GM23338 (cell line): ENCODE data around the gene DCUN1D4. TPM values are rescaled to one million over a fixed set of nuclear protein-coding genes. Genes with fewer than 3 reads are reported as not detected.

Experiments
- ATAC-seq: fragments of 200-7000 bp; cut with Tn5 transposase; 3 replicates; pipeline ENCODE4 v1.9.1; 2020
- DNase-seq: peaks from one replicate; pipeline ENCODE4 v3.0.0-alpha.2; 2015; ENCODE audit warnings: low spot score
- H2AFZ ChIP-seq: fragments of 200-600 bp; sonication (generic); 2 replicates; pipeline ENCODE4 v1.8.0; 2016; ENCODE audit warnings: antibody characterized with exemption, mild to moderate bottlenecking, moderate library complexity
- H3F3A ChIP-seq: fragments of 200-600 bp; sonication (generic); replicated peaks from 2 replicates; pipeline ENCODE4 v1.8.0; 2017; ENCODE audit warnings: antibody characterized with exemption, mixed run types, low read depth
- H3K27ac ChIP-seq: fragments of 200-600 bp; sonication (generic); 2 replicates; pipeline ENCODE4 v1.6.1; 2016; ENCODE audit warnings: low read depth
- H3K27me3 ChIP-seq: fragments of 200-600 bp; sonication (generic); 2 replicates; pipeline ENCODE4 v1.8.0; 2016; ENCODE audit warnings: mild to moderate bottlenecking, mixed run types, moderate library complexity; ENCODE audit not compliant: insufficient read depth
- H3K36me3 ChIP-seq: fragments of 200-600 bp; sonication (generic); 2 replicates; pipeline ENCODE4 v1.8.0; 2016; ENCODE audit warnings: mild to moderate bottlenecking; ENCODE audit not compliant: insufficient read depth
- H3K4me1 ChIP-seq: fragments of 200-600 bp; sonication (generic); 2 replicates; pipeline ENCODE4 v1.8.0; 2016; ENCODE audit warnings: mild to moderate bottlenecking, moderate library complexity; ENCODE audit not compliant: insufficient read depth
- H3K4me2 ChIP-seq: fragments of 200-600 bp; sonication (generic); 2 replicates; pipeline ENCODE4 v1.7.1; 2017; ENCODE audit warnings: mixed run types
- H3K4me3 ChIP-seq: fragments of 200-600 bp; sonication (generic); 2 replicates; pipeline ENCODE4 v1.6.1; 2016; ENCODE audit warnings: mixed run types
- H3K79me2 ChIP-seq: fragments of 200-600 bp; sonication (generic); replicated peaks from 2 replicates; pipeline ENCODE4 v1.8.0; 2017; ENCODE audit warnings: mild to moderate bottlenecking; ENCODE audit not compliant: insufficient read depth
- H3K9me2 ChIP-seq: fragments of 200-600 bp; sonication (generic); 2 replicates; pipeline ENCODE4 v1.8.0; 2017; ENCODE audit not compliant: insufficient read depth
- H4K20me1 ChIP-seq: fragments of 200-600 bp; sonication (generic); replicated peaks from 2 replicates; pipeline ENCODE4 v1.8.0; 2017; ENCODE audit warnings: mild to moderate bottlenecking; ENCODE audit not compliant: insufficient read depth
- H3K27ac Mint-ChIP-seq: 2 replicates; pipeline ENCODE4 v1.8.0; 2020; ENCODE audit warnings: inconsistent platforms, mild to moderate bottlenecking, moderate library complexity, mixed read lengths
- H3K27me3 Mint-ChIP-seq: 3 replicates; pipeline ENCODE4 v1.8.0; 2022; ENCODE audit warnings: low read depth, mild to moderate bottlenecking, moderate library complexity, mixed read lengths, inconsistent platforms; ENCODE audit not compliant: insufficient read depth, poor library complexity
- H3K36me3 Mint-ChIP-seq: 3 replicates; pipeline ENCODE4 v1.8.0; 2021; ENCODE audit warnings: low read depth, mild to moderate bottlenecking, inconsistent platforms, moderate library complexity, mixed read lengths
- H3K4me1 Mint-ChIP-seq: 3 replicates; pipeline ENCODE4 v1.8.0; 2020; ENCODE audit warnings: mild to moderate bottlenecking, inconsistent platforms, mixed read lengths
- H3K4me3 Mint-ChIP-seq: 3 replicates; pipeline ENCODE4 v1.8.0; 2021; ENCODE audit warnings: moderate library complexity, mild to moderate bottlenecking, inconsistent platforms, mixed read lengths
- H3K9me3 Mint-ChIP-seq: 3 replicates; pipeline ENCODE4 v1.8.0; 2020; ENCODE audit warnings: moderate library complexity, mild to moderate bottlenecking, inconsistent platforms, mixed read lengths
- NANOG ChIP-seq: IDR thresholded peaks from 2 replicates; pipeline ENCODE4 v1.6.1; 2016; ENCODE audit warnings: antibody characterized with exemption, borderline replicate concordance
- ZNF331 ChIP-seq: fragments of 250-450 bp; sonication (Bioruptor Pico); IDR thresholded peaks from 2 replicates; pipeline ENCODE4 v1.5.0; 2020; ENCODE audit warnings: low read depth, mild to moderate bottlenecking, moderate library complexity
- ZNF462 ChIP-seq: fragments of 250-450 bp; sonication (Bioruptor Pico); IDR thresholded peaks from 2 replicates; pipeline ENCODE4 v1.5.0; 2020; ENCODE audit warnings: mild to moderate bottlenecking, moderate library complexity
- polyA plus RNA-seq: library from polyadenylated mRNA; unstranded; fragments of >200 nt; fragmentation: Nextera tagmentation; extraction: Ambion mirVana; gene quantifications from 2 replicates; pipeline ENCODE4 v1.2.1, GENCODE V29; 2016
- total RNA-seq: library from RNA; depleted of rRNA; stranded (reverse); fragments of >200 nt; shearing (Covaris generic); gene quantifications from 2 replicates; pipeline ENCODE4 v1.2.3, GENCODE V29; 2014

DCUN1D4 gene
- total and polyA plus RNA-seq, 2 experiments from 2014 or later, result 26.1 to 54.8 TPM

- H3K79me2 ChIP-seq, result peaks cover 100% of the 10 kb centered on the region
- H3K4me3 ChIP-seq, result no peak overlapping the region
Measured at GRCh38 chr4:51855751-51856150, 12.8 kb downstream of the DCUN1D4 start.

More at GRCh38 chr4:51855751-51856150, 12.8 kb downstream of the DCUN1D4 start:
- Histone ChIP-seq H3K4me2 (no peak overlapping the region), H3K9me2 (no peaks in the 10 kb centered on the region), H3F3A (no peaks in the 10 kb centered on the region), H3K27me3 (no peaks in the 10 kb centered on the region), H2AFZ (no peak overlapping the region), H4K20me1 (peaks cover 17% of the 10 kb centered on the region), H3K27ac (no peak overlapping the region), H3K4me1 (peaks cover 49% of the 10 kb centered on the region), H3K36me3 (no peaks in the 10 kb centered on the region)
- no peak for TF ChIP-seq ZNF462 (CRISPR knock-in tag)
- no peak for TF ChIP-seq ZNF331
- no peak for TF ChIP-seq NANOG
- H3K27ac Mint-ChIP-seq, result no peak overlapping the region
- no peak overlapping the region for H3K4me3 Mint-ChIP-seq
- H3K27me3 Mint-ChIP-seq, result peaks cover 3% of the 10 kb centered on the region
- no peak for DNase-seq
- peaks cover 79% of the 10 kb centered on the region for H3K4me1 Mint-ChIP-seq
- ATAC-seq, result no peak
- peaks cover 4% of the 10 kb centered on the region; the same call in 1 of the 3 replicates for H3K36me3 Mint-ChIP-seq
- H3K9me3 Mint-ChIP-seq, result no peaks in the 10 kb centered on the region
